ENCODE data around the gene CCT5.

GRCh38 chr5:10303201-10303600, 53.1 kb downstream of the CCT5 start:
- TF ChIP-seq CTCF (IDR thresholded peaks at IDR 0.05) (no peak), KAT7 (CRISPR knock-in tag; IDR thresholded peaks at IDR 0.05; ENCODE audit: borderline replicate concordance) (no peak)

Measured in WTC11 (cell line).